Thymus (tissue), 11 donors: Measurements from ENCODE around the gene LRRC75B. TPM values are rescaled to one million over a fixed set of nuclear protein-coding genes. Genes with fewer than 3 reads are reported as not detected.
"Not testable (repeated sequence)": the region's sequence is repeated elsewhere in the genome, so short reads cannot be mapped to it uniquely, and the experiment has no call there.

Experiments
- DNase-seq, 9 donors: peaks; one replicate each; pipeline ENCODE4 v3.0.0-alpha.2; 2013; ENCODE audit warnings: low spot score in 9 of 9, low read depth in 6 of 9, missing footprints in 1 of 9
- H3K27ac ChIP-seq, 2 donors: one replicate each; pipeline ENCODE4 v1.5.1; 2013; ENCODE audit warnings: control low read depth in 1 of 2, low read depth in 1 of 2, low read length in 1 of 2, mild to moderate bottlenecking in 1 of 2, moderate library complexity in 1 of 2
- H3K27me3 ChIP-seq, 2 donors: one replicate each; pipeline ENCODE4 v1.5.1; 2013; ENCODE audit warnings: low read length in 1 of 2; ENCODE audit not compliant: control insufficient read depth in 2 of 2, insufficient read depth in 1 of 2
- H3K36me3 ChIP-seq, 2 donors: one replicate each; pipeline ENCODE4 v1.5.1; 2013; ENCODE audit warnings: low read length in 1 of 2, mild to moderate bottlenecking in 1 of 2, moderate library complexity in 1 of 2; ENCODE audit not compliant: control insufficient read depth in 2 of 2, insufficient read depth in 2 of 2
- H3K4me1 ChIP-seq, 2 donors: one replicate each; pipeline ENCODE4 v1.5.1; 2013; ENCODE audit warnings: low read length in 2 of 2; ENCODE audit not compliant: control insufficient read depth in 2 of 2, insufficient read depth in 2 of 2
- H3K4me3 ChIP-seq, 2 donors: one replicate each; pipeline ENCODE4 v1.5.1; 2013; ENCODE audit warnings: low read length in 2 of 2, control low read depth in 1 of 2, mild to moderate bottlenecking in 1 of 2
- H3K9me3 ChIP-seq, 2 donors: one replicate each; pipeline ENCODE4 v1.5.1; 2013; ENCODE audit warnings: low read length in 1 of 2, mild to moderate bottlenecking in 1 of 2; ENCODE audit not compliant: control insufficient read depth in 2 of 2, insufficient read depth in 1 of 2
- WGBS: extraction: QIAGEN DNeasy Blood & Tissue Kit; methylation state at CpG from one replicate; pipeline ENCODE4 v1.1.7; 2013; 5-methylcytosine and 5-hydroxymethylcytosine counted together
- polyA plus RNA-seq: library from polyadenylated mRNA; stranded (reverse); fragments of 200-250 nt; gene quantifications from one replicate; pipeline ENCODE4 v1.2.3, GENCODE V29; 2013
- total RNA-seq: library from RNA; stranded (reverse); fragments of 120-200 nt; gene quantifications from one replicate; pipeline ENCODE4 v1.2.4, GENCODE V29; 2013
- donor health status: healthy.

The LRRC75B gene
- total and polyA plus RNA-seq, 2 donors: 2.6 to 7.7 TPM

DNA sequence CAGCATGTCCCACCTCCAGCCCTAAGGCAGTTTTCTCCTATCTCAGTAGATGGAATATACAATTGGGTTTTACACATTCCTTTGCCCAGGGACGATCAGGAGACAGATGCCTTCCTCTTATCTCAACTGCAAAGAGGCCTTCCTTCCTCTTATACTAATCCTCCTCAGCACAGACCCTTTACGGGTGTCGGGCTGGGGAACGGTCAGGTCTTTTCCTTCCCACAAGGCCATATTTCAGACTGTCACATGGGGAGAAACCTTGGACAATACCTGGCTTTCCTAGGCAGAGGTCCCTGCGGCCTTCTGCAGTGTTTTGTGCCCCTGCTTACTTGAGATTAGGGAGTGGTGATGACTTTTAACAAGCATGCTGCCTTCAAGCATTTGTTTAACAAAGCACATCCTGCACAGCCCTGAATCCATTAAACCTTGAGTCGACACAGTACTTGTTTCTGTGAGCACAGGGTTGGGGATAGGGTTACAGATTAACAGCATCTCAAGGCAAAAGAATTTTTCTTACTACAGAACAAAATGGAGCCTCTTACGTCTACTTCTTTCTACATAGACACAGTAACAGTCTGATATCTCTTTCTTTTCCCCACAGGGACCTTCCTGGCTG, 38.0 kb upstream of the LRRC75B start:
- not testable (repeated sequence) for H3K9me3 ChIP-seq, H3K27ac ChIP-seq, H3K27me3 ChIP-seq, H3K36me3 ChIP-seq, DNase-seq, H3K4me3 ChIP-seq
- H3K4me1 ChIP-seq: peaks cover 3 to 12% of the 10 kb centered on the region in 2 donors
- 51% methylated on average over 7 of the region's 7 CpGs for WGBS

DNA sequence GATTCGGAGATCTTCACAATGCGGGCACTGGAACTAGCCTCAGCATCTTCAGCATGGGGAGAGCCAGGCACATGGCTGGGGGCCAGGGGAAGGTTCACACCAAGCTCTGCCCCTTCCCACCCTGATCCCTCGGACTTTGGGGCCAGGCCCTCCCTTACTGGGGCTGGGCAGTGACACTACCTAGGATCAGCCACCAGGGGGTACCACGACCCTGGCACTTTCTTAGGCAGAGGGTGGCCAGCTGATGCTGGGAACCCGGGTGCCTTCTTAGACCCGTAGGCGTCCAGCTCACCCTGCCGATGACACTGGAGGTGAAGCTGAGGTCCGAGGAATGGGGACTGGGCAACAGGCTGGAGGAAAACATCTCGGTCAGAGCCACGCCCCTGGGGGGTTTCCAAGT, 36.2 kb upstream of the LRRC75B start:
- not testable (repeated sequence) for H3K27ac ChIP-seq, H3K4me1 ChIP-seq, H3K36me3 ChIP-seq, H3K4me3 ChIP-seq, H3K9me3 ChIP-seq, H3K27me3 ChIP-seq
- peak in 1 of 9 donors; percentile 4 for DNase-seq
- WGBS: 88% methylated on average over 9 of the region's 11 CpGs

DNA sequence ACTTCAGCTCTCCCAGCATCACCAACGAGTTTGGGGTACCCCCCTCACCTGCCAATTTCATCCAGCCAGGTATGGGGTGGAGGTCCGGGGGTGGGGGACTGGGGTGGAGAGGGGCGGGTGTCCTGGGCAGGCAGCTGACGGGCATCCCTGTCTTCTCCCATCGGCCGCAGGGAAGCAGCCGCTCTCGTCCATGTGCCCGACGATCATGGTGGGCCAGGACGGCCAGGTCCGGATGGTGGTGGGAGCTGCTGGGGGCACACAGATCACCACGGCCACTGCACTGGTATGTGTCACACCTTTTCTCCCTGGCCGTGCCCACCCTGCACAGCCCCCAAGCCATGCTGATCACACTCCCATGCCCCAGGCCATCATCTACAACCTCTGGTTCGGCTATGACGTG, 35.0 kb upstream of the LRRC75B start:
- not testable (repeated sequence) for H3K36me3 ChIP-seq, H3K9me3 ChIP-seq, H3K27ac ChIP-seq, DNase-seq, H3K27me3 ChIP-seq, H3K4me3 ChIP-seq, H3K4me1 ChIP-seq
- 94% methylated on average over 12 of the region's 16 CpGs for WGBS

DNA sequence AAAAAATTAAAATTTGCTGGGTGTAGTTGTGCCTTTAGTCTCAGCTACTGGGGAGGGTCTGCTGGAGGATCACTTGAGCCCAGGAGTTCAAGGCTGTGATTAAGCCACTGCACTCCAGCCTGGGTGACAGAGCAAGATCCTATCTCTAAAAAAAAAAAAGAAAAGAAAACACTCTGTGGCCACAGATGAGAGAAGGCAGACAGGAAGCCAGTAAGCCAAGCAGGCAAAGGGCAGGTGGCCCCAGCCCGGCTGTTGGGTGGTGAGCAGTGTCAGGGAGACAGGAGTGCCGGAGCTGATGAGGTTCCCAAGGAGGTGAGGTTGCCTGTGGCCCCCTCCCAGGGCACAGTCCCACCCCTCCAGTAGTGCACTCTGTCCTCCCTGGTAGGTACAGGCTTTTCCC, 29.7 kb upstream of the LRRC75B start:
- H3K36me3 ChIP-seq, H3K4me1 ChIP-seq, H3K27ac ChIP-seq, H3K4me3 ChIP-seq, H3K27me3 ChIP-seq, H3K9me3 ChIP-seq: not testable (repeated sequence)
- WGBS: 5% methylated on average over 2 of the region's 2 CpGs
- peak in 1 of 9 donors; percentile 73 for DNase-seq

DNA sequence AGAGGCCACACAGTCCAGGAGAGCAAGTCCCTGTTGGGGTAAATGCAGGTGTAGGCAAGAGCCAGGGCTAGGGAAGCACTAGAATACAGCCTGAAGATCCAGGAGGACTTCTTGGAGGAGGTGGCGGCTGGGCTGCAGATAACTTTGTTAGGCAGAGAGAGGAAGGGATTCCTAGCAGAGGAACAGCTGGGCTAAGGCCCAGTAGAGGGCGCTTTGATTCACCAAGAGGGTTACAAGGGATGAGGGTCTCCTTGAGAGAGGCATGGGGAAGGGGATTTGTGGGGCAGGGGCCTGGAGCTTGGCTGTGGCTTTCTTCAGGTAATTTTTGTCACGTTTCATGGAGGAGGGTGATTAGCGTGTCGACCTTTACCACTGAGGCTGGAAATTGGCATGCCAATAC, 28.4 kb upstream of the LRRC75B start:
- not testable (repeated sequence) for DNase-seq, H3K9me3 ChIP-seq, H3K27ac ChIP-seq, H3K4me1 ChIP-seq, H3K4me3 ChIP-seq, H3K27me3 ChIP-seq, H3K36me3 ChIP-seq
- 93% methylated on average over 4 of the region's 5 CpGs for WGBS

DNA sequence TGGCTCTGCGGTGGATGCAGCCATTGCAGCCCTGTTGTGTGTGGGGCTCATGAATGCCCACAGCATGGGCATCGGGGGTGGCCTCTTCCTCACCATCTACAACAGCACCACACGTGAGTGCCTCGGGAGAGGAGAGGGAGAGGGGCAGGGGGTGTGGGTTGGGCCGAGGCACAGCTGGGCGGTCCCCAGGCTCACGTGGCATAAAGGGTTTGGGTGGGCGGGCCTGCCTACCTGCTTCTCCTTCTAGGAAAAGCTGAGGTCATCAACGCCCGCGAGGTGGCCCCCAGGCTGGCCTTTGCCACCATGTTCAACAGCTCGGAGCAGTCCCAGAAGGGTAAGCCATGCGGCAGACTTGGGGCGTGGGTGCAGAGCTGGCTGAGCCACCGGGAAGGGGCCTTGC, 21.9 kb upstream of the LRRC75B start:
- not testable (repeated sequence) for H3K27me3 ChIP-seq, H3K9me3 ChIP-seq, DNase-seq, H3K27ac ChIP-seq, H3K36me3 ChIP-seq, H3K4me1 ChIP-seq, H3K4me3 ChIP-seq
- WGBS: 93% methylated on average over 15 of the region's 15 CpGs

DNA sequence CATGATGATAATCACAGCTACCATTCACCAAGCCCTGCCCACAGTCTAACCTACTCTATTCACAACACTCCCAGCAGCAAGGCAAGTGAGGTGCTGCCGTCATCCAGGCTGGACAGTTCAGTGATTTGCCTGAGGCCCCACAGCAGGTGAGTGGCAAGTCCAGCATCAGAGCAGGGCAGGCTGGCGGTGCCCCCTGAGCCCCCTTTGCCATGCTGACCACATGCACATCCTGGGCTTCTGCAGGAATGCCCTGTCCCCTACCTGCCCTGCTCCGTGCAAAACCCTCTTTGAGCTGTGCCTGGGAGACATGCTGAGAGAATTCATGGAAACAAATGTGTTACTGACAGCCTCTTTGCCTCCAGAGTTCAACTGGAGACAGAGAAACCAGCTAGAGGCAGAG, 17.0 kb upstream of the LRRC75B start:
- not testable (repeated sequence) for H3K4me1 ChIP-seq, H3K36me3 ChIP-seq, H3K27me3 ChIP-seq, H3K4me3 ChIP-seq, H3K27ac ChIP-seq, H3K9me3 ChIP-seq, DNase-seq
- WGBS: 95% methylated on average over 2 of the region's 3 CpGs

DNA sequence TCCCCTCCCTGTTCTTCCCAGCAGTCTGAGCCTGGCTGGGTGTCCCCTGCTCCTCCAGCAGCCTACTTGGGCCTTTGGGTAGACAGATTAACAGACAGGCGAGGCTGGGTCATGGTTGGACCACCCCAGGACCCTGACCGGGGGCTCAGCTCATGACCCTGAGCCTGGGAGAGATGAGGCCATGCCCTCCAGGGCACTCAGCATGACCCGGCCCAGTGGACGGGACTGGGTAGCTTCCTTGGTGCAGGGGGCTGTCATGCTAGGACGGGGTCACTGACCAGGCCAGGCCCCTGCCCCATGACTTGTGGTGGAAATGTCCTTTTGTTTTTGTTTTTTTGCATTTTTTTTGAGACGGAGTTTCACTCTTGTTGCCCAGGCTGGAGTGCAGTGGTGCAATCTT, 15.5 kb upstream of the LRRC75B start:
- not testable (repeated sequence) for H3K9me3 ChIP-seq, H3K36me3 ChIP-seq, DNase-seq, H3K4me3 ChIP-seq, H3K27me3 ChIP-seq, H3K27ac ChIP-seq
- WGBS: 85% methylated on average over 6 of the region's 6 CpGs
- peaks cover 2 to 21% of the 10 kb centered on the region in 2 donors for H3K4me1 ChIP-seq

DNA sequence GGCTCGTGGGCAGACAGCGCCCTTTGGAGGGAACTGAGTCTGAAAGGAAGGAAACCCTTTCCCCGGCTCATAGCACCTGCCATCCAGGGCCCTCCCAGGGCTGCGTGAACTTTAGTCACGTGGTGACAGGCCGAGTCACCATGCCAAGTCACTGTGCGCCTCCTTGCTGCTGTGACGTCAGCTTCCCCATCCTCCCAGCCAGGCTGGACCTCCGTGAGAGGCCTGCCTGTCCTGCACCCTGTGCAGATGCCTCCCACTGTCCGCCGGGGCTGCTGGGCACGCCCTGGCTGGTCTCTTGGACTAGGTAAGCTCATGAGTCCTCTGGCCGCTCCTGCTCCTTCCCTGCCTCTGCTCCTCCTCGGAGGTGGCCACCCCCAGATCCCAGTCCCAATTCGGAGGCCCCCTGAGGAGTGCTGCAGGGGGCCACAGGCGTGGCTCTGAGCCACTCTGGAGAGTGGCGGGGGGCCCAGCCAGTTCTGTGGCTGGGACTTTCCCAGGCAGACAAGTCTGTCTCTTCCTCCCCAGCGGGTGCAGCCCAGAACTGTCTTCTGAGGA, 14.6 kb upstream of the LRRC75B start:
- not testable (repeated sequence) for H3K4me3 ChIP-seq, H3K36me3 ChIP-seq, H3K27me3 ChIP-seq, H3K9me3 ChIP-seq
- H3K4me1 ChIP-seq: peaks cover 2 to 25% of the 10 kb centered on the region in 2 donors
- peak in 5 of 9 donors; percentile 28 to 69 (median 41) for DNase-seq
- H3K27ac ChIP-seq: peak overlapping the region; percentile 32 to 52
- WGBS: 46% methylated on average over 18 of the region's 18 CpGs
